IMR-90 (cell line): ENCODE measurements around the gene VCL.

Source experiments
- BHLHE40 ChIP-seq: fragments of 150-350 bp; IDR thresholded peaks from 2 replicates; pipeline ENCODE4 v1.6.1; 2016; ENCODE audit warnings: mild to moderate bottlenecking, low read depth, low read length
- CHD1 ChIP-seq: IDR thresholded peaks from 2 replicates; pipeline ENCODE4 v1.6.1; 2012; ENCODE audit warnings: low read depth, low read length, improper control_type of control experiment
- CTCF ChIP-seq: conservative IDR thresholded peaks from 2 replicates; pipeline ENCODE4 v1.5.1; 2012; ENCODE audit warnings: mild to moderate bottlenecking, low read depth, low read length, improper control_type of control experiment
- ELK1 ChIP-seq: fragments of 150-350 bp; IDR thresholded peaks from 2 replicates; pipeline ENCODE4 v1.6.1; 2016; ENCODE audit warnings: low read depth, mild to moderate bottlenecking, low read length, moderate library complexity, borderline replicate concordance
- FOS ChIP-seq: fragments of 150-350 bp; IDR thresholded peaks from 2 replicates; pipeline ENCODE4 v1.6.1; 2016; ENCODE audit warnings: low read depth, low read length
- MAFK ChIP-seq: IDR thresholded peaks from 2 replicates; pipeline ENCODE4 v1.6.1; 2012; ENCODE audit warnings: low read depth, low read length, improper control_type of control experiment
- MAZ ChIP-seq: IDR thresholded peaks from 2 replicates; pipeline ENCODE4 v1.6.1; 2012; ENCODE audit warnings: low read depth, mild to moderate bottlenecking, low read length, improper control_type of control experiment, moderate library complexity, borderline replicate concordance
- MXI1 ChIP-seq: IDR thresholded peaks from 2 replicates; pipeline ENCODE4 v1.6.1; 2012; ENCODE audit warnings: low read depth, mild to moderate bottlenecking, low read length, moderate library complexity, borderline replicate concordance
- POLR2A ChIP-seq: IDR thresholded peaks from 2 replicates; pipeline ENCODE4 v1.6.1; 2012; ENCODE audit warnings: mild to moderate bottlenecking, low read depth, low read length
- RAD21 ChIP-seq: IDR thresholded peaks from 2 replicates; pipeline ENCODE4 v1.6.1; 2012; ENCODE audit warnings: low read length, improper control_type of control experiment
- RCOR1 ChIP-seq: IDR thresholded peaks from 2 replicates; pipeline ENCODE4 v1.6.1; 2012; ENCODE audit warnings: mild to moderate bottlenecking, low read length, improper control_type of control experiment; ENCODE audit not compliant: insufficient replicate concordance
- RFX5 ChIP-seq: IDR thresholded peaks from 2 replicates; pipeline ENCODE4 v1.8.0; 2012; ENCODE audit warnings: low read depth, mild to moderate bottlenecking, low read length, moderate library complexity
- SMC3 ChIP-seq: fragments of 150-350 bp; IDR thresholded peaks from 2 replicates; pipeline ENCODE4 v1.6.1; 2016; ENCODE audit warnings: low read depth, mild to moderate bottlenecking, antibody characterized with exemption, low read length, moderate library complexity
- USF2 ChIP-seq: fragments of 150-350 bp; IDR thresholded peaks from 2 replicates; pipeline ENCODE4 v1.6.1; 2017; ENCODE audit warnings: mild to moderate bottlenecking, antibody characterized with exemption, low read length, low read depth

- TF ChIP-seq CTCF (no peak), POLR2A (no peak), MXI1 (no peak), RCOR1 (no peak), SMC3 (no peak), BHLHE40 (no peak), RAD21 (no peak), CHD1 (no peak), MAFK (no peak), USF2 (no peak), ELK1 (no peak), FOS (no peak), MAZ (no peak), RFX5 (no peak)
Measured at GRCh38 chr10:73991203-73991883, 6.6 kb upstream of the VCL start.
